Measurements from ENCODE around the gene PAOX.

GRCh38 chr10:133337370-133337725, 41.7 kb upstream of the PAOX start:
- TF ChIP-seq, protein P1, sequence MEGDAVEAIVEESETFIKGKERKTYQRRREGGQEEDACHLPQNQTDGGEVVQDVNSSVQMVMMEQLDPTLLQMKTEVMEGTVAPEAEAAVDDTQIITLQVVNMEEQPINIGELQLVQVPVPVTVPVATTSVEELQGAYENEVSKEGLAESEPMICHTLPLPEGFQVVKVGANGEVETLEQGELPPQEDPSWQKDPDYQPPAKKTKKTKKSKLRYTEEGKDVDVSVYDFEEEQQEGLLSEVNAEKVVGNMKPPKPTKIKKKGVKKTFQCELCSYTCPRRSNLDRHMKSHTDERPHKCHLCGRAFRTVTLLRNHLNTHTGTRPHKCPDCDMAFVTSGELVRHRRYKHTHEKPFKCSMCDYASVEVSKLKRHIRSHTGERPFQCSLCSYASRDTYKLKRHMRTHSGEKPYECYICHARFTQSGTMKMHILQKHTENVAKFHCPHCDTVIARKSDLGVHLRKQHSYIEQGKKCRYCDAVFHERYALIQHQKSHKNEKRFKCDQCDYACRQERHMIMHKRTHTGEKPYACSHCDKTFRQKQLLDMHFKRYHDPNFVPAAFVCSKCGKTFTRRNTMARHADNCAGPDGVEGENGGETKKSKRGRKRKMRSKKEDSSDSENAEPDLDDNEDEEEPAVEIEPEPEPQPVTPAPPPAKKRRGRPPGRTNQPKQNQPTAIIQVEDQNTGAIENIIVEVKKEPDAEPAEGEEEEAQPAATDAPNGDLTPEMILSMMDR (conservative IDR thresholded peaks at IDR 0.05; ENCODE audit: low read length), result no peak
- TF ChIP-seq EZH2phosphoT487 (IDR thresholded peaks at IDR 0.05; ENCODE audit: borderline replicate concordance), result no peak

Data from Loucy (cell line).